ENCODE results near the gene ASIC1.

Gene ASIC1

DNA sequence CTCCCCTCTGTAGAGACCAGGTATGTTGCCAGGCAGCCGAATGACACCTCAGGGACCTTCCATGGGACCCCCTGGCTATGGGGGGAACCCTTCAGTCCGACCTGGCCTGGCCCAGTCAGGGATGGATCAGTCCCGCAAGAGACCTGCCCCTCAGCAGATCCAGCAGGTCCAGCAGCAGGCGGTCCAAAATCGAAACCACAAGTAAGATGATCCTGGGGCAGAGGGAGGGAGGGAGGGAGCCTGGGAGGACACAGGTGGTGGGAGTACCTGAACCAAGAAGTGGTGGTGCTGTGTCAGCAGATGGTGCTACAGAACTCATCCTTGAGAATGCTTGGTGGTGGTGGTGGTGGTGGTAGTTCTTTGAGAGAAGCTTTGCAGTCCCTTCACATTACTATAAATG lies 28.8 kb downstream of the ASIC1 start:
- no peak for DNase-seq (ENCODE audit: low read depth)
- TF ChIP-seq, protein P1, sequence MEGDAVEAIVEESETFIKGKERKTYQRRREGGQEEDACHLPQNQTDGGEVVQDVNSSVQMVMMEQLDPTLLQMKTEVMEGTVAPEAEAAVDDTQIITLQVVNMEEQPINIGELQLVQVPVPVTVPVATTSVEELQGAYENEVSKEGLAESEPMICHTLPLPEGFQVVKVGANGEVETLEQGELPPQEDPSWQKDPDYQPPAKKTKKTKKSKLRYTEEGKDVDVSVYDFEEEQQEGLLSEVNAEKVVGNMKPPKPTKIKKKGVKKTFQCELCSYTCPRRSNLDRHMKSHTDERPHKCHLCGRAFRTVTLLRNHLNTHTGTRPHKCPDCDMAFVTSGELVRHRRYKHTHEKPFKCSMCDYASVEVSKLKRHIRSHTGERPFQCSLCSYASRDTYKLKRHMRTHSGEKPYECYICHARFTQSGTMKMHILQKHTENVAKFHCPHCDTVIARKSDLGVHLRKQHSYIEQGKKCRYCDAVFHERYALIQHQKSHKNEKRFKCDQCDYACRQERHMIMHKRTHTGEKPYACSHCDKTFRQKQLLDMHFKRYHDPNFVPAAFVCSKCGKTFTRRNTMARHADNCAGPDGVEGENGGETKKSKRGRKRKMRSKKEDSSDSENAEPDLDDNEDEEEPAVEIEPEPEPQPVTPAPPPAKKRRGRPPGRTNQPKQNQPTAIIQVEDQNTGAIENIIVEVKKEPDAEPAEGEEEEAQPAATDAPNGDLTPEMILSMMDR (conservative IDR thresholded peaks at IDR 0.05; ENCODE audit: control insufficient read depth, insufficient read depth, low read depth, low read length) = no peak
- peak overlapping the region; percentile 86 for H3K4me3 ChIP-seq (ENCODE audit: control insufficient read depth, low read depth, low read length)

DNA sequence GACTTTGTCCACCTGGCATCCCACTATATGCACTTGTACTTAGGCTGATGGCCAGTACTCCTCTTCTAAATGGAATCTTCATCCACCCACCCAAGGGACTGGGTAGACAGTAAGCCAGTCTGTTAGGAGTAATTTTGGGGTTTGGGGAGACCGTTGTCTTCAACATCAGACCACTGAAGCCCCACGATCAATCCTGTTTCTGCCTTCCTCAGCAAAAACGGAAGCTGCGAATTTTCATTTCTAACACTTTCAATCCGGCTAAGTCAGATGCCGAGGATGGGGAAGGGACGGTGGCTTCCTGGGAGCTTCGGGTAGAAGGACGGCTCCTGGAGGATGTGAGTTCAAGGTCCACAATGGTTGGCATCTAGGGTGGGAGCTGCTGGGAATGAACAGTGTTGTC lies 29.8 kb downstream of the ASIC1 start:
- no peak for DNase-seq (ENCODE audit: low read depth)
- H3K4me3 ChIP-seq (ENCODE audit: control insufficient read depth, low read depth, low read length) = no peak overlapping the region
- TF ChIP-seq, protein P1 (conservative IDR thresholded peaks at IDR 0.05; ENCODE audit: control insufficient read depth, insufficient read depth, low read depth, low read length) = no peak

DNA sequence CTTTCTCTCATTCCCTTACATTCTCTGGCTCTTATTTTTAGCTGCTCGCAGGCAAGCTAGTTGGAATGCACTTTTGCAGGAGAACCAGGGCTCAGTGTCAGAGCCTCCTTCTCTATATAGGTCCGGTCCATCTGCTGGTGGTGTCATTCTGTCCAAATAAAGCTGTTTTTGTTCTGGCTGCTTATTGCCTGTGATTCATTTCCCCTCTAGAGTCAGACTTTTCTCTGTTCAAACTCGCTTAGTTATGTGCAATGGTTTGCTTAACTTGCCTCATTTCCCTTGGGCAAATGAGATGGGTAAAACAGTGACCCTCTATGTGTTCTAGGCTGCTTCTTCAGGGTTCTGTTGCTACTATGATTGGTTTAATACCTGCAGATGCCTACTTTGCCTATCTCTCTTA lies 30.6 kb downstream of the ASIC1 start:
- TF ChIP-seq, protein P1 (conservative IDR thresholded peaks at IDR 0.05; ENCODE audit: control insufficient read depth, insufficient read depth, low read depth, low read length) = no peak
- H3K4me3 ChIP-seq (ENCODE audit: control insufficient read depth, low read depth, low read length) = no peak overlapping the region
- DNase-seq (ENCODE audit: low read depth) = peak; percentile 82

GRCh38 chr12:50088577-50089335 lies 31.4 kb downstream of the ASIC1 start:
- peak; percentile 59 for DNase-seq (ENCODE audit: low read depth)
- TF ChIP-seq, protein P1 (conservative IDR thresholded peaks at IDR 0.05; ENCODE audit: control insufficient read depth, insufficient read depth, low read depth, low read length) = peak; percentile 85
- no peak overlapping the region for H3K4me3 ChIP-seq (ENCODE audit: control insufficient read depth, low read depth, low read length)

GRCh38 chr12:50089730-50090129 lies 32.3 kb downstream of the ASIC1 start:
- no peak overlapping the region for H3K4me3 ChIP-seq (ENCODE audit: control insufficient read depth, low read depth, low read length)
- TF ChIP-seq, protein P1 (conservative IDR thresholded peaks at IDR 0.05; ENCODE audit: control insufficient read depth, insufficient read depth, low read depth, low read length) = no peak
- DNase-seq (ENCODE audit: low read depth) = no peak

DNA sequence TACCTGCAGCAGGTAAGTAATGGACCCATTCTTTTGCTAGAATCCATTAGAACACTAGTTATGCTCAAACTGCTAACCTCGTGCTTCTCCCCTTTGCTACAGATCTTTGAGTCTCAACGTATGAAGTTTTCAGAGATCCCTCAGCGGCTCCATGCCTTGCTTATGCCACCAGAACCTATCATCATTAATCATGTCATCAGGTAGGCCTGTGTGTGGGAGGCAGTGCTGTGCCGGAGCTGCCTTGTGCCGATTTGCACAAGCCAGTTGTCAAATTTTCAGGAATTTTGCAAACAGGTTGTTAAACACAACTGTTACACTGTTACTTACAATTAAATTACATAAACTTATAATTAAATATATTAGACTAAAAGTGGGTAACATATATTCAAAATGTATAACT lies 33.0 kb downstream of the ASIC1 start:
- H3K4me3 ChIP-seq (ENCODE audit: control insufficient read depth, low read depth, low read length) = no peak overlapping the region
- TF ChIP-seq, protein P1 (conservative IDR thresholded peaks at IDR 0.05; ENCODE audit: control insufficient read depth, insufficient read depth, low read depth, low read length) = no peak
- DNase-seq (ENCODE audit: low read depth) = no peak

Measured in fibroblast of mammary gland (primary cell).